Sigmoid colon (tissue), 7 donors: ENCODE results near the gene TTLL10. TPM values are rescaled to one million over a fixed set of nuclear protein-coding genes. Genes with fewer than 3 reads are reported as not detected.

Experiments used
- DNase-seq: peaks from one replicate; pipeline ENCODE4 v3.0.0-alpha.2; 2019
- H3K27ac ChIP-seq, 4 donors: fragments of 200-600 bp; sonication (generic); one replicate each; pipeline ENCODE4 v1.5.1; 2016 to 2019; ENCODE audit warnings: mild to moderate bottlenecking in 1 of 4
- H3K27me3 ChIP-seq, 3 donors: fragments of 200-600 bp; sonication (generic); one replicate each; pipeline ENCODE4 v1.5.1; 2019; ENCODE audit warnings: mild to moderate bottlenecking in 1 of 3
- H3K36me3 ChIP-seq, 4 donors: fragments of 200-600 bp; sonication (generic); one replicate each; pipeline ENCODE4 v1.5.1; 2016 to 2019
- H3K4me1 ChIP-seq, 4 donors: fragments of 200-600 bp; sonication (generic); one replicate each; pipeline ENCODE4 v1.5.1; 2017 to 2019
- H3K4me3 ChIP-seq, 4 donors: fragments of 200-600 bp; sonication (generic); one replicate each; pipeline ENCODE4 v1.5.1; 2017 to 2019; ENCODE audit warnings: mild to moderate bottlenecking in 2 of 4, moderate library complexity in 1 of 4
- H3K9me3 ChIP-seq, 4 donors: fragments of 200-600 bp in 3 of 4; sonication (generic) in 3 of 4; one replicate each; pipeline versions ENCODE4 v1.5.1 to v1.6.1; 2013 to 2019
- EP300 ChIP-seq, 4 donors: sonication (generic); formaldehyde crosslinking; IDR thresholded peaks; one replicate each; pipeline ENCODE4 v1.6.1; 2017; ENCODE audit warnings: antibody characterized with exemption in 4 of 4
- POLR2A ChIP-seq, 2 donors: fragments of 450-650 bp; IDR thresholded peaks; one replicate each; pipeline ENCODE4 v1.6.1; 2016; ENCODE audit warnings: antibody characterized with exemption in 2 of 2, mild to moderate bottlenecking in 2 of 2, moderate library complexity in 2 of 2
- POLR2AphosphoS5 ChIP-seq, 4 donors: sonication (generic); formaldehyde crosslinking; IDR thresholded peaks; one replicate each; pipeline ENCODE4 v1.6.1; 2017; ENCODE audit warnings: antibody characterized with exemption in 4 of 4
- WGBS, 2 donors: extraction: QIAGEN DNeasy Blood & Tissue Kit; methylation state at CpG; one replicate each; pipeline ENCODE4 v1.1.7; 2013; 5-methylcytosine and 5-hydroxymethylcytosine counted together
- intact Hi-C: fragments of 100-400 bp; cut with DNase I; formaldehyde crosslinking; loops from one replicate; pipeline ENCODE4 v1.15.1; 2023
- polyA plus RNA-seq, 3 donors: library from polyadenylated mRNA; stranded (reverse); fragments of 200-250 nt; gene quantifications; one replicate each; pipeline ENCODE4 v1.2.3, GENCODE V29; 2013
- total RNA-seq, 4 donors: library from RNA; depleted of rRNA; stranded (reverse); fragments of >200 nt; gene quantifications; one replicate each; pipeline ENCODE4 v1.1.0, GENCODE V29; 2016
- TF ChIP-seq, protein P1 (sequence below), 4 experiments: fragments of 450-650 bp in 3 of 4; fragments of 200-600 bp in 1 of 4; IDR thresholded peaks; one replicate each; pipeline ENCODE4 v1.5.1; 2016 to 2019; ENCODE audit warnings: antibody characterized with exemption in 4 of 4, mild to moderate bottlenecking in 3 of 4, moderate library complexity in 2 of 4
- donor health status: healthy with polysubstance abuse.
- donor health status: Bipolar disorder and iron deficiency.
- donor health status: healthy.

TTLL10 gene
- total and polyA plus RNA-seq, 7 donors, result 0.46 to 0.70 (median 0.60) TPM; not detected in 4

DNA sequence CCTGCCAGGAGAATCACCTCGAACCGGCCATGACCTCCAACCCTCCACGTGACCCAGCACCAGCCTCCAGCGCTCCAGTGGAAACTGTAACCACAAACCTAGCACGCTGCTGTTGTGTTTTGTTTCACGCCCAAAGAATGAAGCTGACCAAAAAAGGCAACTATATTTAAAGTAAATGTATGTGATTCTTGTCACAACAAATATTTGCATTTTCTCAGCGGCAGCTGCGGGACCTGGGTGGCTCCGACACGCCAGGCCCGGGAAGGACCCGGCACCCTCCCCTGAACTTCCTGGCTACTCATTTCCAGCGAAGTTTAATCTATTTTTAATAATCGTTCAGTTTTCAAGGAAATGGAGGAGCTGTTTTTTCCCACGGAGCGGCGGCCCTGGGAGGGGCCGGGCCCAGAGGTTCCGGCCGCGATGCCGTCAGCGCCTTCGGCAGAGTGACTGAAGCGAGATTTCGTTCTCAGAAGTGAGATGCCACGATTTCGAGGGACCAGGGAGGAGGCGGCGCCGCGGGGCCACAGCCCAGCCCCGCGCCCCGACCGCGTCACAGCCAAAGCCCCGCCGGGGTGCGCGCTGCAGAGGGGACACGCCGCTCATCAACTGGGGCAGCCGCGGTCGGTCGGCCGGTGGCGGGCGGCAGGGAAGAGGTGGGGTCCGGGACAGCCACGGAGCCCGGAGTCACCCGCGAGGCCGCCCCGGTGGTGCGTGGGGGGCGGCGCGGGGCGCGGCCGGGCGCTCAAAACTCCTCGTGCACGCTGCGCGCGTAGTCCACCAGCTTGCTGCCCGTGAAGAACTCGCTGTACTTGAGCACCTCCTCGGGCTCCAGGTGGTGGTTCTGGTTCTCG is 43.3 kb downstream of the TTLL10 start:
- H3K36me3 ChIP-seq, result peaks cover 32 to 60% (median 36%) of the 10 kb centered on the region in 4 donors
- WGBS, 2 donors, result 93% methylated on average over 74 of the region's 74 CpGs
- TF ChIP-seq, protein P1, sequence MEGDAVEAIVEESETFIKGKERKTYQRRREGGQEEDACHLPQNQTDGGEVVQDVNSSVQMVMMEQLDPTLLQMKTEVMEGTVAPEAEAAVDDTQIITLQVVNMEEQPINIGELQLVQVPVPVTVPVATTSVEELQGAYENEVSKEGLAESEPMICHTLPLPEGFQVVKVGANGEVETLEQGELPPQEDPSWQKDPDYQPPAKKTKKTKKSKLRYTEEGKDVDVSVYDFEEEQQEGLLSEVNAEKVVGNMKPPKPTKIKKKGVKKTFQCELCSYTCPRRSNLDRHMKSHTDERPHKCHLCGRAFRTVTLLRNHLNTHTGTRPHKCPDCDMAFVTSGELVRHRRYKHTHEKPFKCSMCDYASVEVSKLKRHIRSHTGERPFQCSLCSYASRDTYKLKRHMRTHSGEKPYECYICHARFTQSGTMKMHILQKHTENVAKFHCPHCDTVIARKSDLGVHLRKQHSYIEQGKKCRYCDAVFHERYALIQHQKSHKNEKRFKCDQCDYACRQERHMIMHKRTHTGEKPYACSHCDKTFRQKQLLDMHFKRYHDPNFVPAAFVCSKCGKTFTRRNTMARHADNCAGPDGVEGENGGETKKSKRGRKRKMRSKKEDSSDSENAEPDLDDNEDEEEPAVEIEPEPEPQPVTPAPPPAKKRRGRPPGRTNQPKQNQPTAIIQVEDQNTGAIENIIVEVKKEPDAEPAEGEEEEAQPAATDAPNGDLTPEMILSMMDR (IDR thresholded peaks at IDR 0.05), result no peak
- TF ChIP-seq POLR2AphosphoS5 (IDR thresholded peaks at IDR 0.05) (no peak), EP300 (IDR thresholded peaks at IDR 0.05) (no peak), POLR2A (IDR thresholded peaks at IDR 0.05) (no peak)
- H3K27me3 ChIP-seq, result no peaks in the 10 kb centered on the region
- DNase-seq, result no peak
- intact Hi-C loops, result no loop called here
- H3K9me3 ChIP-seq, result no peaks in the 10 kb centered on the region
- no peak overlapping the region for H3K27ac ChIP-seq
- H3K4me1 ChIP-seq, result peaks cover 0 to 3% (median 0%) of the 10 kb centered on the region in 4 donors
- H3K4me3 ChIP-seq, result no peak overlapping the region

DNA sequence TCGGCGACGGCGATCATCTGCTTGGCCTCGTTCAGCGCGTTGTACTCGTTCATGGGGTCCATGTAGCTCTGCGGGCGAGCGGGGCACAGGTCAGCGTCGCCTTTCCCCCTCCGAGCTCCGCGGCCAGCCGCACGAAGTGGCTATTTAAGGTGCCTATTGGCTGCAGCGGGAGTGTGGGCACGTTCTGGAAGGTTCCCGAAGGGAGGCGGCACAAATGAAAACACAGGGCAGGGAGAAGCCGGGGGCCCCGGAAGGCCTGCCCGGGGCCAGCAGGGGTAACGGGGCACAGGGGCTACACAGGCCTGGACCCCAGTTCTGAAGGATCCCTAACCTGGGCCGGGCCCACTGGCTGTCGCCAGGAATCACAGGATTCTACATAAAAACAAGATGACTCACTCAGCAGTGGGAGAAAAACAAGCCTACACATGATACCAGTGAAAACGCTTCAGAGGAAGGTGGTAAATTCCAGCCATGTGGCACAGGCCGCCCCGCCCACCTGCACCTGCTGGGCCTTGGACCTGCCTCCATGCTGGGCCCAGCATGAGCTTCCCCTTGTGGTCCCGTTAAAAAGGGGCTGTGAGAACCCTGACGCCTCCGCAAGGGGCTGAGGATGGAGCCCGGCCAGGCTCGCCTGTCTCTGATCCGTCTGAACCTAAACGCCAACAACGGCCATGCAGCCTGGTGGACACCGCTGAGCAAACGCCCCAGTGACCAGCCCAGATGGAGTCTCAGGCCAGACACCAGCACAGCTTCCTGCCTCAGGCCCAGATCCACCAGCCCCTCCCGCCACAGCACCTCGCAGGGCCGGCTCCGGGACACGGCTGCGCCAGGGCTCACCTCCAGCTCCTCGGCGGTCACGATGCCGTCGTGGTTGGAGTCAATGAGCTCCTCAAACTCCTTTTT is 44.2 kb downstream of the TTLL10 start:
- H3K27me3 ChIP-seq, result no peaks in the 10 kb centered on the region
- H3K9me3 ChIP-seq, result no peaks in the 10 kb centered on the region
- H3K36me3 ChIP-seq, result peaks cover 40 to 69% (median 44%) of the 10 kb centered on the region in 4 donors
- WGBS, 2 donors, result 86 to 91% methylated on average over 52 of the region's 52 CpGs
- no peak overlapping the region for H3K27ac ChIP-seq
- no peak for TF ChIP-seq POLR2AphosphoS5 (IDR thresholded peaks at IDR 0.05)
- intact Hi-C loops, result no loop called here
- peaks cover 0 to 3% (median 0%) of the 10 kb centered on the region in 4 donors for H3K4me1 ChIP-seq
- DNase-seq, result no peak
- no peak overlapping the region for H3K4me3 ChIP-seq

DNA sequence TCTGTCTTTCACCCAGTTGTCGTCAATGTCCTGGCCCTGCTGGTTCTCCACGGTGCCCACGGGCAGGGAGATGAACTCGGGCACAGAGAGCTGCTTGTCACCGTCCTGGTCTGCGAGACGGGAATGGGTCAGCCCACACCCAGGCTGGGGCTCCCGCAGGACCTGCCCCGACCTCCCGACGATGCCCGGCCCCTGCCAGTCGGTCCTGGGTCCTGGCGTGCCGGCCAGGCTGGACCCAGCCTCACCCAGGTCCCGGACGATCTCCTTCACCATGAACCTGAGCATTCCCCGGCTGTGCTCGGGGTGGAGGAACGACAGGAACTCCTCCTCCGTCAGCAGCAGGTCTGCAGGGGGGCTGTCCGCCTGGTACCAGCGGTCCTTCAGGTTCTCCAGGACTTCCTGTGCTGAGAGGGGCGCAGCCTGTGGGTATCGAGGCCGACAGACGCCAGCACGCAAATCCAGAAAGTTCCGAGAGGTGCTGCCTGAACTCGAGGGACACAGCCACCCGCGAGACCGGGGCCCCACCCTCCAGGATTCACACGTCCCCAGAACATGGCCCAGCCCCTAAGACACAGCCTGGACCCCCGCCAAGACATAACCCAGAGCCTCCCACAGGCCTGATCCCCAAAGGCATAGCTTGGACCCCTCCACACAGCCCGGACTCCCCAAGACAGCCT is 45.0 kb downstream of the TTLL10 start:
- WGBS, 2 donors, result 94 to 95% methylated on average over 36 of the region's 36 CpGs
- intact Hi-C loops, result no loop called here
- Histone ChIP-seq H3K27ac (no peak overlapping the region), H3K27me3 (no peaks in the 10 kb centered on the region), H3K9me3 (no peaks in the 10 kb centered on the region), H3K4me3 (no peak overlapping the region), H3K36me3 (peaks cover 48 to 77% (median 52%) of the 10 kb centered on the region in 4 donors), H3K4me1 (no peaks in the 10 kb centered on the region)
- DNase-seq, result no peak
- TF ChIP-seq, protein P1 (IDR thresholded peaks at IDR 0.05), result no peak
- TF ChIP-seq POLR2A (IDR thresholded peaks at IDR 0.05), result no peak
- no peak for TF ChIP-seq EP300 (IDR thresholded peaks at IDR 0.05)
- no peak for TF ChIP-seq POLR2AphosphoS5 (IDR thresholded peaks at IDR 0.05)

DNA sequence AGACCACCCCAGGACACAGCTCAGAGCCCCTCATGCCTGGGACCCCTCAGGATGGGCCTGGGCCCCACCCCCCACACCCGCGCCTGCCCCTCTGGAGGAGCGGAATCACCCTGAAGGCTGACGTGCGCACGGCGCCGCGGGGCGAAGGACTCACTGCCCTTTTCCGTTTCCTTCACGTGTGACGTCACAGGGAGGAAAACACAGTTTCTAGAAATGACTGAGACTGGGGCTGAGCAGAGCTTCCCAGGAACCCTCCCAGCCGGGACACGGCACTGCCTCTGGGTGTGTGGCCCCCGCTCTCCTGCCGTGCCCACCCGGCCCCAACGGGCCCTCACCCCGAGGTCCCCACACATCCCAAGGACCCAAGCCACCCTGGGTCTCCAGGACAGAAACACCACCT is 45.7 kb downstream of the TTLL10 start:
- DNase-seq, result no peak
- H3K9me3 ChIP-seq, result no peaks in the 10 kb centered on the region
- intact Hi-C loops, result no loop called here
- 91 to 94% methylated on average over 20 of the region's 20 CpGs for WGBS, 2 donors
- TF ChIP-seq EP300 (IDR thresholded peaks at IDR 0.05) (no peak), POLR2A (IDR thresholded peaks at IDR 0.05) (no peak), POLR2AphosphoS5 (IDR thresholded peaks at IDR 0.05) (no peak)
- TF ChIP-seq, protein P1 (IDR thresholded peaks at IDR 0.05), result no peak
- no peak overlapping the region for H3K4me3 ChIP-seq
- peaks cover 52 to 84% (median 55%) of the 10 kb centered on the region in 4 donors for H3K36me3 ChIP-seq
- H3K27me3 ChIP-seq, result no peaks in the 10 kb centered on the region
- no peak overlapping the region for H3K27ac ChIP-seq
- H3K4me1 ChIP-seq, result no peaks in the 10 kb centered on the region
